OCI-LY3 (cell line): ENCODE measurements around the gene GTF2H3.

Experiments used
- H2AFZ ChIP-seq: fragments of 200-600, 300-600 bp; shearing (Covaris generic); 2 replicates; pipeline ENCODE4 v1.6.0; 2014; ENCODE audit warnings: antibody characterized with exemption, low read depth, low read length
- H3K27ac ChIP-seq: fragments of 200-600, 300-600 bp; sonication (generic); 2 replicates; pipeline ENCODE4 v1.5.1; 2014; ENCODE audit warnings: mild to moderate bottlenecking, low read length, moderate library complexity, mixed read lengths
- H3K27me3 ChIP-seq: fragments of 200-600, 300-600 bp; sonication (generic); 2 replicates; pipeline ENCODE4 v1.6.1; 2014; ENCODE audit warnings: low read depth, low read length, mixed read lengths
- H3K36me3 ChIP-seq: fragments of 200-600, 300-600 bp; sonication (generic); replicated peaks from 2 replicates; pipeline ENCODE3; 2014; ENCODE audit warnings: low read depth, low read length, mixed read lengths
- H3K4me1 ChIP-seq: fragments of 300-600, 200-600 bp; sonication (generic); 2 replicates; pipeline ENCODE4 v1.6.1; 2014; ENCODE audit warnings: low read length, mixed read lengths
- H3K4me2 ChIP-seq: fragments of 200-600, 300-600 bp; sonication (generic); 2 replicates; pipeline ENCODE4 v1.6.1; 2014; ENCODE audit warnings: low read length, mixed read lengths
- H3K4me3 ChIP-seq: fragments of 300-600, 200-600 bp; sonication (generic); 2 replicates; pipeline ENCODE4 v1.5.1; 2014; ENCODE audit warnings: antibody characterized with exemption, mild to moderate bottlenecking, low read length, moderate library complexity
- H3K79me2 ChIP-seq: fragments of 300-600, 200-600 bp; shearing (Covaris generic); 2 replicates; pipeline ENCODE4 v1.6.1; 2014; ENCODE audit warnings: mild to moderate bottlenecking, low read length, mixed read lengths
- H3K9ac ChIP-seq: fragments of 300-600, 200-600 bp; shearing (Covaris generic); 2 replicates; pipeline ENCODE4 v1.6.0; 2014; ENCODE audit warnings: mild to moderate bottlenecking, low read length, moderate library complexity
- H3K9me3 ChIP-seq: fragments of 200-600, 300-600 bp; shearing (Covaris generic); 2 replicates; pipeline ENCODE4 v1.6.1; 2014; ENCODE audit warnings: low read length, mixed read lengths; ENCODE audit not compliant: insufficient read depth
- H4K20me1 ChIP-seq: fragments of 200-600, 300-600 bp; sonication (generic); 2 replicates; pipeline ENCODE4 v1.6.1; 2016; ENCODE audit warnings: low read length, mixed read lengths; ENCODE audit not compliant: insufficient read depth
- EZH2phosphoT487 ChIP-seq: fragments of 200-600 bp; shearing (Covaris generic); IDR thresholded peaks from 2 replicates; pipeline ENCODE4 v1.6.1; 2018; ENCODE audit warnings: antibody characterized with exemption, mixed run types, low read depth
- TF ChIP-seq, protein P1 (sequence below): fragments of 200-600, 300-600 bp; sonication (generic); IDR thresholded peaks from 2 replicates; pipeline ENCODE4 v1.5.1; 2014; ENCODE audit warnings: antibody characterized with exemption, low read length, low read depth

The GTF2H3 gene

DNA sequence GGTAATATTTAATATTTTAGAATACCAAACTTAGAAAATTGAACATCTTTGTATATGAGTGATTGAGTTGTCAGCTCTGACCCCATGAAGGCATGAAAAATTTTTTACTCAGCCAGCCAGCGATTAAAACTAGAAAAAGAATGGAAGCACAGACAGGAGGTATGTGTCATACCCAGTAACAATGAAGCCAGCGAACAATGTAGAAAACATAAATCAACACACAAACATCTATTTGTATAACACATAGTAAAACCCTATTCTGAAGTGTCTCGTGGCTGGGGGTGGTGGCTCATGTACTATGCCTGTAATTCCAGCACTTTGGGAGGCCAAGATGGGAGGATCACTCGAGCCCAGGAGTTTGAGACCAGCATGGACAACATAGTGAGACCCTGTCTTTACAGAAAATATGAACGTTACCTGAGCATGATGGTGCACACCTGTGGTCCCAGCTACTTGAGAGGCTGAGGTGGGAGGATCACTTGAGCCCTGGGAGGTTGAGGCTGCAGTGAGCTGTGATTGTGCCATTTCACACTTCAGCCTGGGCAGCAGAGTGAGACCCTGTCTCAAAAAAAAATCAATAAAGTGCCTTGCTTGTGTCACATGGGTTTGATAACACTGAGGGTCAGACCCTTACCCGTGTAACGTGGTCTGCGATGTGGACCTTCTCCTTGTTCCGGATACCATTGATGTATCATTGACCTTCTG lies 43.1 kb downstream of the GTF2H3 start:
- Histone ChIP-seq H3K4me1 (peaks cover 9% of the 10 kb centered on the region), H2AFZ (no peak overlapping the region), H3K27ac (no peak overlapping the region), H4K20me1 (peaks cover 3% of the 10 kb centered on the region; the same call in 1 of the 2 replicates), H3K36me3 (no peaks in the 10 kb centered on the region), H3K4me2 (no peak overlapping the region), H3K9me3 (no peaks in the 10 kb centered on the region), H3K27me3 (no peaks in the 10 kb centered on the region), H3K9ac (no peak overlapping the region), H3K79me2 (no peaks in the 10 kb centered on the region), H3K4me3 (no peak overlapping the region)
- TF ChIP-seq EZH2phosphoT487: no peak
- TF ChIP-seq, protein P1, sequence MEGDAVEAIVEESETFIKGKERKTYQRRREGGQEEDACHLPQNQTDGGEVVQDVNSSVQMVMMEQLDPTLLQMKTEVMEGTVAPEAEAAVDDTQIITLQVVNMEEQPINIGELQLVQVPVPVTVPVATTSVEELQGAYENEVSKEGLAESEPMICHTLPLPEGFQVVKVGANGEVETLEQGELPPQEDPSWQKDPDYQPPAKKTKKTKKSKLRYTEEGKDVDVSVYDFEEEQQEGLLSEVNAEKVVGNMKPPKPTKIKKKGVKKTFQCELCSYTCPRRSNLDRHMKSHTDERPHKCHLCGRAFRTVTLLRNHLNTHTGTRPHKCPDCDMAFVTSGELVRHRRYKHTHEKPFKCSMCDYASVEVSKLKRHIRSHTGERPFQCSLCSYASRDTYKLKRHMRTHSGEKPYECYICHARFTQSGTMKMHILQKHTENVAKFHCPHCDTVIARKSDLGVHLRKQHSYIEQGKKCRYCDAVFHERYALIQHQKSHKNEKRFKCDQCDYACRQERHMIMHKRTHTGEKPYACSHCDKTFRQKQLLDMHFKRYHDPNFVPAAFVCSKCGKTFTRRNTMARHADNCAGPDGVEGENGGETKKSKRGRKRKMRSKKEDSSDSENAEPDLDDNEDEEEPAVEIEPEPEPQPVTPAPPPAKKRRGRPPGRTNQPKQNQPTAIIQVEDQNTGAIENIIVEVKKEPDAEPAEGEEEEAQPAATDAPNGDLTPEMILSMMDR: no peak

DNA sequence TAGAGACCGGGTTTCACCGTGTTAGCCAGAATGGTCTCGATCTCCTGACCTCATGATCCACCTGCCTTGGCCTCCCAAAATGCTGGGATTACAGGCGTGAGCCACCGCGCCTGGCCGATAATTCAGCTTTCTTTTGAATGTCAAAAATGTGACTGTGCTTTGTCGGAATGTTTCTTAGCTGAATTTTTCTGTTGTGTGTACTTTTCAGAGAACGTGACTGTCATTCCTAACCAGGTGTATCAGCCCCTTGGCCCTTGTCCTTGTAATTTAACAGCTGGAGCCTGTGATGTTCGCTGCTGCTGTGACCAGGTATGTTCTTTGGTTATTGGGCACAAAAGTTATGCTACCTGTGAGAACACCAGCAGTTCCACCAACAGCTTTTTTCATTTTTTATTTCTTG lies 45.4 kb downstream of the GTF2H3 start:
- Histone ChIP-seq H3K36me3 (no peaks in the 10 kb centered on the region), H3K27ac (no peak overlapping the region), H3K4me3 (no peak overlapping the region), H4K20me1 (peaks cover 3% of the 10 kb centered on the region; the same call in 1 of the 2 replicates), H2AFZ (no peak overlapping the region), H3K27me3 (no peaks in the 10 kb centered on the region), H3K9me3 (no peaks in the 10 kb centered on the region), H3K9ac (no peak overlapping the region), H3K4me1 (peaks cover 21% of the 10 kb centered on the region), H3K79me2 (no peaks in the 10 kb centered on the region), H3K4me2 (no peak overlapping the region)
- TF ChIP-seq, protein P1: no peak
- TF ChIP-seq EZH2phosphoT487: no peak

DNA sequence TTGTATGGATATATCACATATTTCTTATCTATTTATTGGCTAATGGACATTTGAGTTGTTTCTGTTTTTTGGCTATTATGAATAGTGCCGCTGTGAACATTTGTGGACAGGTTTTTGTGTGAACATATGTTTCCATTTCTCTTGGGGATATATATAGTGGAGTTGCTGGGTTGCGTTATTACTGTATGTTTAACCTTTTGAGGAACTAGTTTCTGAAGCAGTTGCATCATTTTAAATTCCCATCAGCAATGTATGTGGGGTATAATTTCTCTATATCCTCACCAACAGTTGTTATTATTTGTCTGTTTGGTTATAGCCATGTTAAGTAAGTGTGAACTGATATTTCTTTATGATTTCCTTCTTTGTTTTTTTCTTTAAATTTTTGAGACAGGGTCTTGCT lies 48.0 kb downstream of the GTF2H3 start:
- Histone ChIP-seq H3K9me3 (no peaks in the 10 kb centered on the region), H3K4me1 (peaks cover 23% of the 10 kb centered on the region), H3K79me2 (no peaks in the 10 kb centered on the region), H4K20me1 (peaks cover 3% of the 10 kb centered on the region; the same call in 1 of the 2 replicates), H3K4me2 (peak overlapping the region; percentile 60), H3K27ac (no peak overlapping the region), H3K9ac (no peak overlapping the region), H3K4me3 (peak overlapping the region; percentile 29), H2AFZ (no peak overlapping the region), H3K27me3 (no peaks in the 10 kb centered on the region), H3K36me3 (no peaks in the 10 kb centered on the region)
- no peak for TF ChIP-seq EZH2phosphoT487

DNA sequence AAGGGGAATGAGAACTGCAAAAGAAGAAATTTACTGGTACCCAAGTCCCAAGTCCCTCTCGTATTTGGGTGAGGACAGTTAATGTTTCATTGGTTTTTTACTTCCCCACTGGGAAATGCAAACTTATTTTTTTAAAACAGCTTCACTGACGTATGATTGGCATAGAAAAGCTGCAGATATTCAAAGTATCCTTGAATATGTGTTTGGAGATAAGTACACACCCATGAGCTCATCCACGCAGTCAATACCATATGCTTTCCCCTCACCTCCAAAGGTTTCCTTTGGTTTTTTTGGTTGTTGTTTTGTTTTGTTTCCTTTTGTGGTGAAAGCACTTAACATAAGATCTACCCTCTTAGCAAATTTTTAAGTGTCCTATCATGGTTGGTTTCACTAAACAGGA lies 50.3 kb downstream of the GTF2H3 start:
- H3K4me3 ChIP-seq: no peak overlapping the region
- no peak overlapping the region; the same call in 1 of the 2 replicates for H3K27ac ChIP-seq
- no peaks in the 10 kb centered on the region for H3K27me3 ChIP-seq
- H4K20me1 ChIP-seq: peaks cover 3% of the 10 kb centered on the region; the same call in 1 of the 2 replicates
- TF ChIP-seq EZH2phosphoT487: no peak
- TF ChIP-seq, protein P1: no peak
- H3K4me2 ChIP-seq: no peak overlapping the region
- H3K9me3 ChIP-seq: no peaks in the 10 kb centered on the region
- no peak overlapping the region for H3K9ac ChIP-seq
- no peak overlapping the region for H2AFZ ChIP-seq
- no peaks in the 10 kb centered on the region for H3K36me3 ChIP-seq
- H3K4me1 ChIP-seq: peaks cover 36% of the 10 kb centered on the region
- no peaks in the 10 kb centered on the region for H3K79me2 ChIP-seq
